ENCODE data around the gene SMG7. TPM values are rescaled to one million over a fixed set of nuclear protein-coding genes. Genes with fewer than 3 reads are reported as not detected.

Gene SMG7
- polyA plus RNA-seq, 2 of the 4 experiments (the other 2 are of a cell fraction) = 27.2 to 51.3 TPM

- no peak for TF ChIP-seq RNF2 (IDR thresholded peaks at IDR 0.05; ENCODE audit: borderline replicate concordance, low read depth)
- no peak for TF ChIP-seq POLR2AphosphoS2 (conservative IDR thresholded peaks at IDR 0.05; ENCODE audit: low read length)
- no peak for TF ChIP-seq E2F6 (IDR thresholded peaks at IDR 0.05; ENCODE audit: borderline replicate concordance, low read depth)
- no peak for TF ChIP-seq KDM1A (IDR thresholded peaks at IDR 0.05; ENCODE audit: low read depth)
- TF ChIP-seq HEYL (CRISPR knock-in tag; IDR thresholded peaks at IDR 0.05) = no peak
These were observed 81.5 kb downstream of the SMG7 start (continued) for GRCh38 chr1:183553764-183554163.

- FAIRE-seq (no peak), DNase-seq (ENCODE audit: low read depth in 1 of 2, low spot score in 1 of 2) (no peak), ATAC-seq (no peak)
- H3K4me1 ChIP-seq = peaks cover 13% of the 10 kb centered on the region
- no peak overlapping the region for H3K27ac ChIP-seq
- TF ChIP-seq HMGXB4 (CRISPR knock-in tag; IDR thresholded peaks at IDR 0.05; ENCODE audit: borderline replicate concordance) (no peak), ZSCAN20 (CRISPR knock-in tag; IDR thresholded peaks at IDR 0.05) (no peak), HEYL (CRISPR knock-in tag; IDR thresholded peaks at IDR 0.05) (no peak), EP300 (IDR thresholded peaks at IDR 0.05) (no peak), SREBF2 (IDR thresholded peaks at IDR 0.05) (no peak), FOSB (CRISPR knock-in tag; IDR thresholded peaks at IDR 0.05) (no peak), MAFK (IDR thresholded peaks at IDR 0.05; ENCODE audit: partially characterized antibody) (no peak), KDM1A (IDR thresholded peaks at IDR 0.05; ENCODE audit: low read depth) (no peak)
- WGBS (ENCODE audit: missing lambda C conversion rate) = 85% methylated on average over 3 of the region's 3 CpGs
- ChIA-PET CTCF (interaction anchor here (0.9 to 1.6 kb wide), 3 partner anchors 9 to 68 kb away, joined by 3 to 4 read pairs (median 3); no protein-coding TSS in a partner anchor), POLR2A (no interaction called here)
- H3K4me3 ChIP-seq = no peak overlapping the region
- H3K9me3 ChIP-seq = no peaks in the 10 kb centered on the region
- H3K4me2 ChIP-seq = no peak overlapping the region
These were observed 82.3 kb downstream of the SMG7 start for GRCh38 chr1:183554577-183554976.

GRCh38 chr1:183559061-183559460, 86.8 kb downstream of the SMG7 start:
- no peak overlapping the region for H3K4me2 ChIP-seq
- no peak for TF ChIP-seq ZFP36 (IDR thresholded peaks at IDR 0.05; ENCODE audit: borderline replicate concordance, partially characterized antibody)
- TF ChIP-seq E2F6 (IDR thresholded peaks at IDR 0.05; ENCODE audit: borderline replicate concordance, low read depth) = no peak
- no peak for TF ChIP-seq HOXB13 (CRISPR knock-in tag; IDR thresholded peaks at IDR 0.05; ENCODE audit: low read depth)
- no peak for TF ChIP-seq FOSL2 (IDR thresholded peaks at IDR 0.05)
- no peak for TF ChIP-seq FOSL2 (CRISPR knock-in tag; IDR thresholded peaks at IDR 0.05)
- no peak for TF ChIP-seq HEYL (CRISPR knock-in tag; IDR thresholded peaks at IDR 0.05)
- TF ChIP-seq BCL3 (IDR thresholded peaks at IDR 0.05) = no peak
- TF ChIP-seq PHF8 (IDR thresholded peaks at IDR 0.05; ENCODE audit: borderline replicate concordance, low read depth) = no peak
- TF ChIP-seq NFE2L2 (conservative IDR thresholded peaks at IDR 0.05; ENCODE audit: low read length) = no peak
- TF ChIP-seq NR3C1 (IDR thresholded peaks at IDR 0.05) = no peak
- FAIRE-seq = no peak
- ChIA-PET POLR2A (no interaction called here), CTCF (no interaction called here)
- ATAC-seq = no peak
- no peak for DNase-seq (ENCODE audit: low read depth in 1 of 2, low spot score in 1 of 2)
- peaks cover 13% of the 10 kb centered on the region for H3K4me1 ChIP-seq
- H3K27ac ChIP-seq = no peak overlapping the region
- no peaks in the 10 kb centered on the region for H3K9me3 ChIP-seq
- no peak overlapping the region for H3K4me3 ChIP-seq
